SK-N-MC (cell line): Measurements from ENCODE around the gene PLA2G1B.

Experiments
- EZH2 ChIP-seq: fragments of 200-600 bp; sonication (generic); IDR thresholded peaks from one replicate; pipeline ENCODE4 v1.6.1; 2017; ENCODE audit warnings: antibody characterized with exemption
- POLR2AphosphoS5 ChIP-seq: IDR thresholded peaks from 2 replicates; pipeline ENCODE4 v1.6.1; 2012; ENCODE audit warnings: mild to moderate bottlenecking, low read depth, low read length, borderline replicate concordance

DNA sequence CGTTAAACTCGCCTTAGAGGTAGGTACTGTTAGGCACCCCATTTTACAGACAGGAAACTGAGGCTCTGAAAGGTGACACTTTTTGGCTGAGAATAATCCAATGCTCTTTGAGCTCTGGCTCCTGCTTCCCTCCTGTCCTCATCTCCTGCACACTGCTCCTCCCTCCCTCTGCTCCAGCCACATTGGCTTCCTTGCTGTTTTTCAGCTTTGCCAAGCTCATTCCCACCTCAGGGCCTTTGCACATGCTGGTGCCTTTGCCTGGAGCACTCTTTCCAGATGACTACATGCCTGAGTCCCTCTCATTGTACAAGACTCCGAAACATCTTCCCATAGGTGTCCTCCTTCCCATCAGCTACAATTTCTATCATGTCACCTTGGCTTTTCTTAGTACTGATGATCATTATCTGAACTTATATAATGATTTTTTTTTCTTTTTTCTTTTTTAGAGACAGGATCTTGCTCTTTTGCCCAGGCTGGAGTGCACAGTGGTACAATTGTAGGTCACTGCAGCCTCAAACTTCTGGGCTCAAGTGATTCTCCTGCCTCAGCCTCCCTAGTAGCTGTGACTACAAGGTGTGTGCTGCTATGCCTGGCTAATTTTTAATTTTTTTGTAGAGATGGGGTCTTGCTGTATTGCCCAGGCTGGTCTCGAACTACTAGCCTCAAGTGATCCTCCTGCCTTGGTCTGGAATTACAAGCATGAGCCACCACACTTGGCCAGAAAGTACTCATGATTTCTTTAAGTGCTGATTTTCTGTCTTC is 26.2 kb upstream of the PLA2G1B start:
- no peak for TF ChIP-seq POLR2AphosphoS5
- no peak for TF ChIP-seq EZH2
